Measurements from ENCODE around the gene CAMK1D.

CAMK1D gene

DNA sequence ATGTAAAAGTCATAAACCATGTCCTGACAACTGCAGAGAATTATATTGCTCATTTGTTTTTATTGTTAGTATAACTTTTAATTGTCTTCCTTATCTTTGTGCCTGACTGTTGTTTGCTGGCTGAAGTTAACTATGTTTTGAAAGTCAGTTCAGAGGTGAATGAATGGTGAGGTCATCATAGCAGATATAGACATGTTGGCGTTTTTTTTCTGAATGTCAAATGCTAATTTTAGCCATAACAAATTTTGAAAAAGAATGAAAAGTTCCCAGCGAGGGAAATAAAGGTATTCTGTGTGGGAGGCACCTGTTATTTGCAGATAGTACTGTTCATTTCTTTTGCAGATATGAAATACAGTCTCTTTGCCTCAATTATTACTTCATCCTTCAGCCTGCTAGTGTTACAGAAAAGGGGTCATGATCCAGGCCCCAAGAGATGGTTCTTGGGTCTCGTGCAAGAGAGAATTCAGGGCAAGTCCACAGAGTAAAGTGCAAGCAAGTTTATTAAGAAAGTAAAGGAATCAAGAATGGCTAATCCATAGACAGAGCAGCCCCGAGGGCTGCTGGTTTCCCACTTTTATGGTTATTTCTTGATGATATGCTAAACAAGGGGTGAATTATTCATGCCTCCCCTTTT, 96.5 kb downstream of the CAMK1D start:
- H3K4me2 ChIP-seq = no peak overlapping the region

DNA sequence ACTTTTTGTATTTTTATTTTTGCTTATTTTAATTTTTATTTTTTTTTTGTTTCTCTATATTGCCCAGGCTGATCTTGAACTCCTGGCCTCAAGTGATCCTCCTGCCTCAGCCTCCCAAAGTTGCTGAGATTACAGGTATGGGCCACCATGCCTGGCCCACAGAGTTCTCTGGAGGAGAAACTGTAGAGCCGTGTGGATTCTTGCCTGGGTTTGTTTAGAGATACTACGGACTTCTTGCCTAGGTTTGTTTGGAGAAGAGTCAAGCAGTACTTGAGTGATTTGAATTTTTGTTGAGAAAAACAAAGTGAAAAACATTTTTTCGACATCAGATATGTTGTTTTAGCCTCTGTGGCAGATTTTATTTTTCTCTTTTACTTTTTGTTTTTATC, 99.0 kb downstream of the CAMK1D start:
- Histone ChIP-seq H3K79me2 (ENCODE audit: insufficient read depth, low read depth) (peaks cover 29% of the 10 kb centered on the region), H4K20me1 (ENCODE audit: insufficient read depth) (no peaks in the 10 kb centered on the region), H3K27ac (peak overlapping the region; percentile 87), H3K9ac (peak overlapping the region; percentile 73), H2AFZ (ENCODE audit: low read depth) (peak overlapping the region; percentile 10; the same call in 1 of the 2 replicates), H3K4me1 (ENCODE audit: low read depth, poor library complexity, severe bottlenecking) (peaks cover 42% of the 10 kb centered on the region), H3K27me3 (ENCODE audit: insufficient read depth, low read depth) (no peaks in the 10 kb centered on the region), H3K4me2 (peak overlapping the region; percentile 53), H3K36me3 (ENCODE audit: insufficient read depth) (no peaks in the 10 kb centered on the region), H3K4me3 (IDR thresholded peaks at IDR 0.05; ENCODE audit: insufficient read depth, low read depth, low read length) (no peak overlapping the region)
- TF ChIP-seq, protein P1, sequence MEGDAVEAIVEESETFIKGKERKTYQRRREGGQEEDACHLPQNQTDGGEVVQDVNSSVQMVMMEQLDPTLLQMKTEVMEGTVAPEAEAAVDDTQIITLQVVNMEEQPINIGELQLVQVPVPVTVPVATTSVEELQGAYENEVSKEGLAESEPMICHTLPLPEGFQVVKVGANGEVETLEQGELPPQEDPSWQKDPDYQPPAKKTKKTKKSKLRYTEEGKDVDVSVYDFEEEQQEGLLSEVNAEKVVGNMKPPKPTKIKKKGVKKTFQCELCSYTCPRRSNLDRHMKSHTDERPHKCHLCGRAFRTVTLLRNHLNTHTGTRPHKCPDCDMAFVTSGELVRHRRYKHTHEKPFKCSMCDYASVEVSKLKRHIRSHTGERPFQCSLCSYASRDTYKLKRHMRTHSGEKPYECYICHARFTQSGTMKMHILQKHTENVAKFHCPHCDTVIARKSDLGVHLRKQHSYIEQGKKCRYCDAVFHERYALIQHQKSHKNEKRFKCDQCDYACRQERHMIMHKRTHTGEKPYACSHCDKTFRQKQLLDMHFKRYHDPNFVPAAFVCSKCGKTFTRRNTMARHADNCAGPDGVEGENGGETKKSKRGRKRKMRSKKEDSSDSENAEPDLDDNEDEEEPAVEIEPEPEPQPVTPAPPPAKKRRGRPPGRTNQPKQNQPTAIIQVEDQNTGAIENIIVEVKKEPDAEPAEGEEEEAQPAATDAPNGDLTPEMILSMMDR (conservative IDR thresholded peaks at IDR 0.05; ENCODE audit: low read depth, low read length) = no peak

More for the DNA sequence above, 96.5 kb downstream of the CAMK1D start:
- Histone ChIP-seq H3K4me1 (ENCODE audit: low read depth, poor library complexity, severe bottlenecking) (peaks cover 42% of the 10 kb centered on the region), H3K9ac (no peak overlapping the region), H3K79me2 (ENCODE audit: insufficient read depth, low read depth) (peaks cover 30% of the 10 kb centered on the region), H3K27me3 (ENCODE audit: insufficient read depth, low read depth) (no peaks in the 10 kb centered on the region), H2AFZ (ENCODE audit: low read depth) (no peak overlapping the region), H3K27ac (no peak overlapping the region), H3K36me3 (ENCODE audit: insufficient read depth) (no peaks in the 10 kb centered on the region), H3K4me3 (IDR thresholded peaks at IDR 0.05; ENCODE audit: insufficient read depth, low read depth, low read length) (no peak overlapping the region), H4K20me1 (ENCODE audit: insufficient read depth) (no peaks in the 10 kb centered on the region)
- TF ChIP-seq, protein P1 (conservative IDR thresholded peaks at IDR 0.05; ENCODE audit: low read depth, low read length) = no peak

DNA sequence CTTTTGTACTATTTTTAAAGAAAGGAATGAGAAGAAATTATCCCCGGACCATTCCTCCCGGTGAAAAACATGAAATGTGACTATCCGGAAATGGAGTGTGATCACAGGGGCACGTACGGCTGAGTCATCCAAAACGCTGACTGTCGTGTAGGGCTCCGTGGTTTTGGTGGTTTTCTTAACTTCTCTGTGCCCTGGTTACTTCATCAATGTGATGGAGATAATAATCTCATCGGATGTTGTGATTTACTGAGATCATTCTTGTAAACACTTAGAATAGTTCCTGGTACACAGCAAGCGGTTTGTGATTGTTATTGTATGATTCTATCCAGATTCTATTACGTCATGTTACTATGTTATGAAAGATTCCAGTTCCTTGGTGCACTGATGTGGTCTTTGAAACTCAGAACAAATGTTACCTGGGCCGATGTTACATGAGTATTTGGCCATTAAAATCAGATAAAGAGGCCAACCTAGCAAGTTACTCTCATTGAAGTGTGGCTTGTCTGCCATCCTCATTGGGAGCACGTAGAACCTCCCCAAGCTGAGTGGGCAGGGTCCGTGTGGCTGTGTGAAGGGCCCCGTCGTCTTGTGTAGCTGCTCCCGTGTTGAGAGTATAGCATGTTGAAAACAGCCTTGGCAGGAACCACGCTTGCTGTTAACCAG, 99.5 kb downstream of the CAMK1D start:
- Histone ChIP-seq H3K4me1 (ENCODE audit: low read depth, poor library complexity, severe bottlenecking) (peaks cover 42% of the 10 kb centered on the region), H3K79me2 (ENCODE audit: insufficient read depth, low read depth) (peaks cover 29% of the 10 kb centered on the region), H4K20me1 (ENCODE audit: insufficient read depth) (no peaks in the 10 kb centered on the region), H3K9ac (peak overlapping the region; percentile 73), H3K27me3 (ENCODE audit: insufficient read depth, low read depth) (no peaks in the 10 kb centered on the region), H3K36me3 (ENCODE audit: insufficient read depth) (no peaks in the 10 kb centered on the region), H2AFZ (ENCODE audit: low read depth) (peak overlapping the region; percentile 10; the same call in 1 of the 2 replicates), H3K4me3 (IDR thresholded peaks at IDR 0.05; ENCODE audit: insufficient read depth, low read depth, low read length) (no peak overlapping the region), H3K27ac (peak overlapping the region; percentile 87), H3K4me2 (peak overlapping the region; percentile 53)
- TF ChIP-seq, protein P1 (conservative IDR thresholded peaks at IDR 0.05; ENCODE audit: low read depth, low read length) = no peak

DNA sequence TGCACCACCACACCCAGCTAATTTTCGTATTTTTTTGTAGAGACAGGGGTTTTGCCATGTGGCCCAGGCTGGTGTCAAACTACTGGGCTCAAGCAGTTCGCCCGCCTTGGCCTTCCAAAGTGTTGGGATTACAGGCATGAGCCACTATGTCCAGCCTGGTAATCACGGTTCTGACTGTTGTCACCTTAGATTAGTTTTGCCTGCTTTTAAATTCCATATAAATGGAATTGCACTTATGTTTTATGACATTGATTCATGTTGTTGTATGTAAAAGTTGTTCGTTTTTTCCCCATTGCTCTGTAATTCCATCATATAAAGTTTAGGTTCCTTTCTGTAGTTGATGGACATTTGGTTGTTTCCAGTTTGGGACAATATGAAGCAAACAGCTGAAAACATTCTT, 106.0 kb downstream of the CAMK1D start:
- H3K27me3 ChIP-seq (ENCODE audit: insufficient read depth, low read depth) = no peaks in the 10 kb centered on the region
- no peaks in the 10 kb centered on the region for H3K36me3 ChIP-seq (ENCODE audit: insufficient read depth)
- H3K27ac ChIP-seq = no peak overlapping the region
- TF ChIP-seq, protein P1 (conservative IDR thresholded peaks at IDR 0.05; ENCODE audit: low read depth, low read length) = no peak
- H2AFZ ChIP-seq (ENCODE audit: low read depth) = no peak overlapping the region
- no peak overlapping the region for H3K4me3 ChIP-seq (IDR thresholded peaks at IDR 0.05; ENCODE audit: insufficient read depth, low read depth, low read length)
- no peak overlapping the region for H3K4me2 ChIP-seq
- no peak overlapping the region for H3K9ac ChIP-seq
- H3K4me1 ChIP-seq (ENCODE audit: low read depth, poor library complexity, severe bottlenecking) = peaks cover 8% of the 10 kb centered on the region
- peaks cover 9% of the 10 kb centered on the region for H3K79me2 ChIP-seq (ENCODE audit: insufficient read depth, low read depth)
- no peaks in the 10 kb centered on the region for H4K20me1 ChIP-seq (ENCODE audit: insufficient read depth)
